MV-4-11 (cell line): ENCODE measurements around the gene GNG12.
"Not testable (repeated sequence)": the region's sequence is repeated elsewhere in the genome, so short reads cannot be mapped to it uniquely, and the experiment has no call there.

ENCODE experiments used
- DNase-seq: peaks from one replicate; lab custom pipeline; 2025; lab: John Stamatoyannopoulos, UW

Gene GNG12

GRCh38 chr1:67683316-67683715, 150.0 kb downstream of the GNG12 start:
- no peak for DNase-seq

- DNase-seq = no peak
These were observed 150.5 kb downstream of the GNG12 start for GRCh38 chr1:67682659-67683197.

GRCh38 chr1:67680486-67680885, 152.8 kb downstream of the GNG12 start:
- no peak for DNase-seq

- no peak for DNase-seq
These were observed 153.6 kb downstream of the GNG12 start for GRCh38 chr1:67679691-67680090.

GRCh38 chr1:67677930-67678329, 155.3 kb downstream of the GNG12 start:
- DNase-seq = no peak

GRCh38 chr1:67677408-67677807, 155.9 kb downstream of the GNG12 start:
- no peak for DNase-seq

- DNase-seq = no peak
These were observed 156.3 kb downstream of the GNG12 start for GRCh38 chr1:67676946-67677345.

- DNase-seq = no peak
These were observed 157.0 kb downstream of the GNG12 start for GRCh38 chr1:67676287-67676686.

- no peak for DNase-seq
These were observed 157.5 kb downstream of the GNG12 start for GRCh38 chr1:67675800-67676199.

- DNase-seq = no peak
These were observed 158.8 kb downstream of the GNG12 start for GRCh38 chr1:67674260-67675011.

- DNase-seq = no peak
These were observed 159.6 kb downstream of the GNG12 start for GRCh38 chr1:67673468-67674201.

GRCh38 chr1:67672260-67672803, 160.9 kb downstream of the GNG12 start:
- no peak for DNase-seq

GRCh38 chr1:67668660-67669059, 164.6 kb downstream of the GNG12 start:
- no peak for DNase-seq

GRCh38 chr1:67666636-67667035, 166.6 kb downstream of the GNG12 start:
- DNase-seq = no peak

GRCh38 chr1:67665307-67665706, 168.0 kb downstream of the GNG12 start:
- DNase-seq = not testable (repeated sequence)

- DNase-seq = no peak
These were observed 169.2 kb downstream of the GNG12 start for GRCh38 chr1:67664048-67664447.

- DNase-seq = no peak
These were observed 170.4 kb downstream of the GNG12 start for GRCh38 chr1:67662884-67663283.

GRCh38 chr1:67659229-67659628, 174.0 kb downstream of the GNG12 start:
- no peak for DNase-seq

GRCh38 chr1:67657152-67657551, 176.1 kb downstream of the GNG12 start:
- DNase-seq = not testable (repeated sequence)

GRCh38 chr1:67655581-67655980, 177.7 kb downstream of the GNG12 start:
- no peak for DNase-seq

GRCh38 chr1:67653304-67653703, 180.0 kb downstream of the GNG12 start:
- DNase-seq = no peak

GRCh38 chr1:67652800-67653199, 180.5 kb downstream of the GNG12 start:
- no peak for DNase-seq
